ENCODE results near the gene ATP6V1E1.

Gene ATP6V1E1

DNA sequence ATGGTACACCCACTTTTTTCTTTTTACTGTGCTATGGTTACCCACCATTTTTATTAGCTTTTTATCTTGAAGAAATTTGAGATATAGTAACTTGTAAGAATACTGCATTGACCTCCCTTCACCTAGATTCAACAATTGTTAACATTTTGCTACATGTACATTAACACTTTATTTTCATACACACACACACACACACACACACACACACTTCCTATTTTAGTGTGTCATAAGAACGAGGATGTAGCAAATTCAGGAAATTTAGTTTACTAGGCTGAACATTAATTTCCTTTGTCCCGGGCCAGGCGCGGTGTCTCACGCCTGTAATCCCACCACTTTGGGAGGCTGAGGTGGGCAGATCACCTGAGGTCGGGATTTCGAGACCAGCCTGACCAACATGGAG is 1.1 kb upstream of the ATP6V1E1 start:
- Histone ChIP-seq H3K36me3 (ENCODE audit: control insufficient read depth, insufficient read depth, low read length) (peaks cover 3% of the 10 kb centered on the region), H3K4me1 (ENCODE audit: control insufficient read depth, insufficient read depth, low read length) (peaks cover 8% of the 10 kb centered on the region), H3K9ac (ENCODE audit: low read length) (no peak overlapping the region), H3K27ac (ENCODE audit: low read depth, low read length) (no peak overlapping the region), H3K4me3 (ENCODE audit: low read length) (no peak overlapping the region), H3K27me3 (ENCODE audit: control insufficient read depth, insufficient read depth, low read length) (no peaks in the 10 kb centered on the region)

DNA sequence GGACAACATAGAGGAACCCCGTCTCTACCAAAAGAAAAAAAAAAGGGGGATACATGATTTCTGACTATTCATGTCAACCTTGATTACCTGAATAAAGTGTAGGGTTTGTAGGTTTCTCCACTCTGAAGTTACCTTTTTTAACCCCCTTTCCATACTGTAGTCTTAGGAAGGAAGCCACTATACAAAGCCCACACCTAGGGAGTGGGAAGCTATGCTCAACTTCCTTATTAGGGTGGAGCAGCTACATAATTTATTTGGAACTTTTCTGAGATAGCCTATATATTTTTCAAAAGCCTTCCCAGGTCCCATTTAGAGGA is 582 bp upstream of the ATP6V1E1 start:
- Histone ChIP-seq H3K4me1 (ENCODE audit: control insufficient read depth, insufficient read depth, low read length) (peaks cover 8% of the 10 kb centered on the region), H3K36me3 (ENCODE audit: control insufficient read depth, insufficient read depth, low read length) (peaks cover 3% of the 10 kb centered on the region), H3K27me3 (ENCODE audit: control insufficient read depth, insufficient read depth, low read length) (no peaks in the 10 kb centered on the region), H3K4me3 (ENCODE audit: low read length) (peak overlapping the region; percentile 89), H3K27ac (ENCODE audit: low read depth, low read length) (peak overlapping the region; percentile 96), H3K9ac (ENCODE audit: low read length) (peak overlapping the region; percentile 66)

DNA sequence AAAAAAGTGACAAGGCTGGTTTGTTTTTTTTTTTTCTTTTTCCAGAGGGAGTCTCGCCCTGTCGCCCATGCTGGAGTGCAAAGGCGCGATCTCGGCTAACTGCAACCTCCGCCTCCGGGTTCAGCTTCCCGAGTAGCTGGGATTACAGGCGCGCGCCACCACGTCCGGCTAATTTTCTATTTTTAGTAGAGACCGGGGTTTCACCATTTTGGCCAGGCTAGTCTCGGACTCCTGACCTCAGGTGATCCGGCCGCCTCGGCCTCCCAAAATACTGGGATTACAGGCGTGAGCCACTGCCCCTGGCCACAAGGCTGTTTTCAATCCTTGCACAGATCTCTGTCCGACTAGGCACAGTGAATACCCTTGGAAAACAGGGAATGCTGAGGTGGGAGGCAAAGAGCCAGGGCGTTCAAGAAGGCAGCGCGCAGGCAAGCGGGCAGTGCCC is 566 bp downstream of the ATP6V1E1 start:
- peak overlapping the region; percentile 96 for H3K27ac ChIP-seq (ENCODE audit: low read depth, low read length)
- H3K27me3 ChIP-seq (ENCODE audit: control insufficient read depth, insufficient read depth, low read length), result no peaks in the 10 kb centered on the region
- peaks cover 8% of the 10 kb centered on the region for H3K4me1 ChIP-seq (ENCODE audit: control insufficient read depth, insufficient read depth, low read length)
- peaks cover 3% of the 10 kb centered on the region for H3K36me3 ChIP-seq (ENCODE audit: control insufficient read depth, insufficient read depth, low read length)
- H3K4me3 ChIP-seq (ENCODE audit: low read length), result peak overlapping the region; percentile 100
- peak overlapping the region; percentile 100 for H3K9ac ChIP-seq (ENCODE audit: low read length)

DNA sequence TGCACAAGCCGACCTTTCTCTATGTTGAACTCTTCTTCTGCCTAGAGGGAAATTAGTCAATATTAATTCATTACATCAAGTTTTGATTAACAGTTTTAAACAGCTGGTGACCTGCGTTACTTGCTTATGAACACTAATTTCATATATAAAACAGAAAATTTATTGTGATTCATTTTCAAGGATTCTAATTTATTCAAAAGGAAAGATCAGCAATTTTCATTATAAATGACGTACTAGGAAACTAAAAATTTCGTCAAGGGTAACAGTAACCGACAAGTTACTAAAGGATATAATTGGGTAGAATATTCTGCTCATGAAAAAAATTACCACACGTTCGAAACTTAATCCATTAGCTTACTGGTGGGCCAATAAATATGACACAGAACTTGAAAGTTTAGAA is 15.3 kb downstream of the ATP6V1E1 start:
- H3K36me3 ChIP-seq (ENCODE audit: control insufficient read depth, insufficient read depth, low read length), result peaks cover 14% of the 10 kb centered on the region

DNA sequence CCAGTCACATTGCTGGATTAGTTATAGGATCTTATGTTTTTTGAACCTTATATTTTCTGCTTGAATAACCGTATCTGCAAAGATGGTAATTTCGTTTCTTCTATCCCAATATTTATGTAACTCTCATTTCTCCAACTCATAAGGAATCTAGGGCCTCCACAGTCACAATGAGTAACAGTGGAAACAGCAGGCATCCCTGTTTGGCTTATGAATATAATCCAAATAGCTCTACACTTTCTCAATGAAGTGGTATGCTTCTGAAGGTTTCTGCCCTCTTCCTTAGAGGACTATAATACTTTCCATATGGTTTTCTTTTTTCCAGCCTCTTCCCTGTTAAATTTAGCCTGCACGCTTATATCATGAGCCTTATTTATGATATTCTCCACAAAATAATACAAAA is 16.5 kb downstream of the ATP6V1E1 start:
- Histone ChIP-seq H3K36me3 (ENCODE audit: control insufficient read depth, insufficient read depth, low read length) (peaks cover 18% of the 10 kb centered on the region), H3K27me3 (ENCODE audit: control insufficient read depth, insufficient read depth, low read length) (no peaks in the 10 kb centered on the region), H3K4me1 (ENCODE audit: control insufficient read depth, insufficient read depth, low read length) (no peaks in the 10 kb centered on the region), H3K27ac (ENCODE audit: low read depth, low read length) (no peak overlapping the region), H3K9ac (ENCODE audit: low read length) (no peak overlapping the region), H3K4me3 (ENCODE audit: low read length) (no peak overlapping the region)

More for the DNA sequence above, 15.3 kb downstream of the ATP6V1E1 start:
- Histone ChIP-seq H3K4me3 (ENCODE audit: low read length) (no peak overlapping the region), H3K27ac (ENCODE audit: low read depth, low read length) (no peak overlapping the region), H3K27me3 (ENCODE audit: control insufficient read depth, insufficient read depth, low read length) (no peaks in the 10 kb centered on the region), H3K9ac (ENCODE audit: low read length) (no peak overlapping the region), H3K4me1 (ENCODE audit: control insufficient read depth, insufficient read depth, low read length) (no peaks in the 10 kb centered on the region)

DNA sequence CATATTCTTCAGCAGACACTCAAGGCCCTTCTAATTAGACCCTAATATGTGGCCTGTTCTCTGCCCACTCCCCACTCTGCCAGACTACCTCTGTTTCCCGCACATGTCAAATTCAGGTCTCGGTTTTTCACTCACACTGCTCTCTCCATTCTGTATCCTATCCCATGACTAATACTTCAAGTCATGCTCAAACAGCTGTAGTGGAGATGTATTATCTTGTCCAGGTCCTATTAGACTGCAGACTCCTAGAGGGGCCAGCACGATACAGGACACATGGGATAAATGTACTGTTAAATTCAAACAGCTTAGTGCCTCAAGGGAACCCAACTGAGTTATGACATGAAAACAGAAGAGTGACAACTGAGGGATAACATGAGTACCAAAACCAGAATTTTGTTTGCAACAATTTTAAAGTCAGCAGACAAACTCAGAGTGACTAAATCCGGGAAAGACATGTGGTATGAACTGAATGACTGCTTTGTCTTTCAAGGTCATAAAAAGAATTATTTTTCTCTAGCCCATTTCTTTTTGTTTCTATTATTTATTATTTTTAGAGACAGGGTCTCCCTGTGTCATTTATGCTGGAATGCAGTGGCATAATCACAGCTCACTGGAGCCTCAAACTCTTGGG is 20.5 kb downstream of the ATP6V1E1 start:
- Histone ChIP-seq H3K27ac (ENCODE audit: low read depth, low read length) (peak overlapping the region; percentile 17), H3K27me3 (ENCODE audit: control insufficient read depth, insufficient read depth, low read length) (no peaks in the 10 kb centered on the region), H3K36me3 (ENCODE audit: control insufficient read depth, insufficient read depth, low read length) (peaks cover 18% of the 10 kb centered on the region), H3K4me3 (ENCODE audit: low read length) (no peak overlapping the region), H3K4me1 (ENCODE audit: control insufficient read depth, insufficient read depth, low read length) (peaks cover 2% of the 10 kb centered on the region), H3K9ac (ENCODE audit: low read length) (no peak overlapping the region)

DNA sequence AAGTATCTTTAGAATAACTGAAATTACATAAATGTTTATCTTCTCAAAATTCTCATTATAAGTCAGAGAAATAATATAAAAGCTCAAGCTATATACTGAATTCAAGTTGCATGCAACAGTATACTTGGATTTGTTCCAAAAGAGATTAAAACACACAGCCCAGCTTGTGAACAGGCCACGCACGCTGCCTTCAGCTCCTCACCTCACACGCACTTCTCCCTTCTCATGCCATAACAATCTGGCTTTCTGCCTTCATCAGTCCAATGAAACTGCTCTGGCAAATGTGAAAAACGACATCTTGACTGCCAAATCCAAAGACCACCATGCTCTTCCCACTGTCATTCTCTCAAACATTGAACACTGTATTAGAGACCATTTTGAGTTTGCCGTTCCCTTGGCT is 22.1 kb downstream of the ATP6V1E1 start:
- peak overlapping the region; percentile 68 for H3K27ac ChIP-seq (ENCODE audit: low read depth, low read length)
- H3K4me1 ChIP-seq (ENCODE audit: control insufficient read depth, insufficient read depth, low read length), result peaks cover 2% of the 10 kb centered on the region
- no peak overlapping the region for H3K4me3 ChIP-seq (ENCODE audit: low read length)
- no peak overlapping the region for H3K9ac ChIP-seq (ENCODE audit: low read length)
- H3K36me3 ChIP-seq (ENCODE audit: control insufficient read depth, insufficient read depth, low read length), result peaks cover 9% of the 10 kb centered on the region
- H3K27me3 ChIP-seq (ENCODE audit: control insufficient read depth, insufficient read depth, low read length), result no peaks in the 10 kb centered on the region

DNA sequence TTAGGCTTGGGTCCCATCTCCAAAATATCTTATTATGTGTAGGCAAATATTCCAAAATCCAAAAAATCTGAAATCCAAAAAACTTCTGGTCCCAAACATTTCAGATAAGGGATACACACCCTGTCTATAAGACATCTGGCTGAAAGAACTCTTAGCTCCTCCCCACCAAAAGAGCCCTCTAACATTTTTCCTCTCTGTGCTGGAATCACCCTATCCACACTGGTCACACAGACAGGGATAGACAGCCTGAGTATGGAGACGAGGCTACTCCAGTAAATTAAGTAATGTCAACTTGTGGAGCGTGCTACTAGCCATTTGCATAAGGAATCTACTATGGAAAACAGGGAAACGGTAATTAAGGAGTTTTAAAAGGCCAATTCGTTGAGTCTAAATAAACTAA is 24.9 kb downstream of the ATP6V1E1 start:
- H3K27ac ChIP-seq (ENCODE audit: low read depth, low read length), result no peak overlapping the region
- no peak overlapping the region for H3K4me3 ChIP-seq (ENCODE audit: low read length)
- no peaks in the 10 kb centered on the region for H3K27me3 ChIP-seq (ENCODE audit: control insufficient read depth, insufficient read depth, low read length)
- H3K36me3 ChIP-seq (ENCODE audit: control insufficient read depth, insufficient read depth, low read length), result peaks cover 11% of the 10 kb centered on the region
- H3K4me1 ChIP-seq (ENCODE audit: control insufficient read depth, insufficient read depth, low read length), result peaks cover 4% of the 10 kb centered on the region
- no peak overlapping the region for H3K9ac ChIP-seq (ENCODE audit: low read length)

DNA sequence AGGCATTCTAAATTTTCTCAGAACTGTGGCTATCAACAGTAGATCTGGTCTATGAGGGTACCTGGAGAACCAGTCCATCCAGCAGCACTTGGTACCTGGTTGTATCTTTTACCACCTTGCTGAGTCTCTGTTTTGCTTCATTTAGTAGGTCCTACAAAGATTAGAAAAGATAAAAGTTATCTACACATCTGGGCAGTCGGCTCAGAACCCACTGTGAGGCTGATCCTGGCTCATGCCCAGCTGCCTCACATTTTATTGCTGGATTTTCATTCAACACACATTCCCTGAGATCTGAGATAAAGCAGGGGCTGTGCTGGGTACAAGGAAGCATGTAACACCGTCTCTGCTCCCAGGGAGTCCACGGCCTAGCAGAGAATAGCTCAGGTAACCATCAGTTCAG is 27.5 kb downstream of the ATP6V1E1 start:
- Histone ChIP-seq H3K36me3 (ENCODE audit: control insufficient read depth, insufficient read depth, low read length) (peaks cover 24% of the 10 kb centered on the region), H3K4me1 (ENCODE audit: control insufficient read depth, insufficient read depth, low read length) (peaks cover 3% of the 10 kb centered on the region), H3K27ac (ENCODE audit: low read depth, low read length) (no peak overlapping the region), H3K27me3 (ENCODE audit: control insufficient read depth, insufficient read depth, low read length) (no peaks in the 10 kb centered on the region), H3K4me3 (ENCODE audit: low read length) (no peak overlapping the region), H3K9ac (ENCODE audit: low read length) (no peak overlapping the region)

DNA sequence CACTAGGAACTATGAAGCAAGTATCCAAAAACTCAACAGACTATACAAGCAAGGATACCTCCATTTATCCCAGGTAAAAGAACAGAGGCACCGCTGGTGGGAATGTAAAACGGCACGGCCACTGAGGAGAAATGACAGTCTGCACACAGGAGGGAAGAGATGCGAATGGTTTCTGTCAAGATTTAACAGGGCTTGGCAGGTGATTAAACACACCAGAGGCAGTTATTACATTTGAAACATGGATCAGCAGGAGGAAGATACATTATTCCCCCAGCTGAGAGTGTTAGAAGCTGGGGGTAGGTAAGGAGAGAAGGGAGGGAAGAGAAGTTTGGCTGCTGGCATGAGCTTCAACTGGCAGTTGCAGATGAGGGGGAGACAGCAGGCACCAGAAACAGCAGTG is 30.2 kb downstream of the ATP6V1E1 start:
- H3K36me3 ChIP-seq (ENCODE audit: control insufficient read depth, insufficient read depth, low read length), result peaks cover 27% of the 10 kb centered on the region
- H3K9ac ChIP-seq (ENCODE audit: low read length), result no peak overlapping the region
- H3K27me3 ChIP-seq (ENCODE audit: control insufficient read depth, insufficient read depth, low read length), result no peaks in the 10 kb centered on the region
- peaks cover 3% of the 10 kb centered on the region for H3K4me1 ChIP-seq (ENCODE audit: control insufficient read depth, insufficient read depth, low read length)
- no peak overlapping the region for H3K4me3 ChIP-seq (ENCODE audit: low read length)
- H3K27ac ChIP-seq (ENCODE audit: low read depth, low read length), result peak overlapping the region; percentile 50

DNA sequence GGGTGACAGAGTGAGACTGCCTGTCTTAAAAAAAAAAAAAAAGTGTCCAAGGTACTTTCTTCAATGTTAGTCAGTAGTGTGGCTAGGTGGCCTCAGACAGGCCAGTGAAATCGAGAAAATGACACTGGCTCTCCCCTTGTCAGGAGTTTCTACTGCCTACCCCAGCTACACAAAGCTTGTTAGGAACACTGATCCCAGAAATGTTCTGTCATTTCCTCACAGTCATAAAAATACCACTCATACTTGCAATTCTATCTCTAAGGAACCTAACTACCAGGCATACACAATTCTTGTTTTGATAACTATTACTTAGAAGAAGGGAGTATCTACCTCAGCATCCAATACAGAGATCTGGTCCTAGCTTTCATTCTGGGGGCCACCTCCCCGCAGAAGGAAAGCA is 31.3 kb downstream of the ATP6V1E1 start:
- Histone ChIP-seq H3K27ac (ENCODE audit: low read depth, low read length) (peak overlapping the region; percentile 37), H3K9ac (ENCODE audit: low read length) (no peak overlapping the region), H3K27me3 (ENCODE audit: control insufficient read depth, insufficient read depth, low read length) (no peaks in the 10 kb centered on the region), H3K4me3 (ENCODE audit: low read length) (no peak overlapping the region), H3K36me3 (ENCODE audit: control insufficient read depth, insufficient read depth, low read length) (peaks cover 34% of the 10 kb centered on the region), H3K4me1 (ENCODE audit: control insufficient read depth, insufficient read depth, low read length) (peaks cover 3% of the 10 kb centered on the region)

DNA sequence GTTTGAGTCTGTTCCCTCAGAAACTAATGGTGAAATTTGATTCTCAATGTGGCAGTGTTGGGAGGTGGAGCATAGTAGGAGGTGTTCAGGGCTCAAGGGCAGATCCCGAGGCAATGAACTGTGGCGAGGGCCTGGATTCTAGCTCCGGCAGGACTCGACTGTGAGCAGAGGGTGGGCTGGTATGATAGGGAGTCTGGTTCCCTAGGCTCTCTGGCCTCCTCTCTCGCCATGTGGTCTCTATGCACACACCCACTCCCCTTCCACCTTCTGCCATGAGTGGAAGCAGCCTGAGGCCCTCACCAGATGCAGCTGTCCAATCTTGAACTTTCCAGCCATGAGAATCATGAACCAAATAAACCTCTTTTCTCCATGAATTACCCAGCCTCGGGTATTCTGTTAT is 32.3 kb downstream of the ATP6V1E1 start:
- Histone ChIP-seq H3K27me3 (ENCODE audit: control insufficient read depth, insufficient read depth, low read length) (no peaks in the 10 kb centered on the region), H3K4me3 (ENCODE audit: low read length) (no peak overlapping the region), H3K9ac (ENCODE audit: low read length) (no peak overlapping the region), H3K27ac (ENCODE audit: low read depth, low read length) (no peak overlapping the region), H3K4me1 (ENCODE audit: control insufficient read depth, insufficient read depth, low read length) (peaks cover 3% of the 10 kb centered on the region), H3K36me3 (ENCODE audit: control insufficient read depth, insufficient read depth, low read length) (peaks cover 37% of the 10 kb centered on the region)

DNA sequence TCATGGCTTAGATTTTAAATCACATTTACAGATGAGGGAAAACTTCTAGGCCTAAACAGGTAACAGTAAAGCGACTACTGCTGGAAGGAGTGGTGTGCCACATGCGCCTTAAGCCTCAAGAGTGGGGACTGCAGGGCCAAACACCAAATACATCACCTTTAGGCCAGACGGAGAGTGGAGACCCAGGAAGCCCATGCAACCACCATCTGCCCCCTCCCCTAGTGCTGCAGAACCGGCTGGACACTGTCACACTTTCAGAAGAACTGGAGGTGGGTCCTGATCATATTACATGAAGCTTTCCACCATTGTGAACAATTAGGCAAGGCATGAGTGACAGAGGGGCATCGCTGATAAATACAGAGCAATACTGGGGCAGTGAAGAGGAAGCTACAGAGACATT is 36.3 kb downstream of the ATP6V1E1 start:
- Histone ChIP-seq H3K27ac (ENCODE audit: low read depth, low read length) (no peak overlapping the region), H3K36me3 (ENCODE audit: control insufficient read depth, insufficient read depth, low read length) (peaks cover 27% of the 10 kb centered on the region), H3K4me1 (ENCODE audit: control insufficient read depth, insufficient read depth, low read length) (no peaks in the 10 kb centered on the region), H3K4me3 (ENCODE audit: low read length) (no peak overlapping the region), H3K27me3 (ENCODE audit: control insufficient read depth, insufficient read depth, low read length) (no peaks in the 10 kb centered on the region), H3K9ac (ENCODE audit: low read length) (no peak overlapping the region)
